HEK293T (cell line): ENCODE measurements around the gene HARS1.

Experiments
- CTCF ChIA-PET: fragments of 350-600 bp; formaldehyde crosslinking; extraction: SDS; loops from one replicate; lab custom pipeline; 2021; ENCODE audit warnings: antibody characterized with exemption, inconsistent platforms; lab: Yijun Ruan, JAX
- POLR2A ChIA-PET: fragments of 350-600 bp; formaldehyde crosslinking; extraction: SDS; loops from one replicate; lab custom pipeline; 2020; ENCODE audit warnings: antibody characterized with exemption, inconsistent platforms; lab: Yijun Ruan, JAX
- DNase-seq: peaks from one replicate; pipeline ENCODE4 v3.0.0; 2012; ENCODE audit warnings: mixed read lengths; ENCODE audit errors: extremely low spot score
- ARNT ChIP-seq: fragments of 450-650 bp; IDR thresholded peaks from 2 replicates; pipeline ENCODE4 v1.6.1; 2017; ENCODE audit warnings: mild to moderate bottlenecking
- BHLHE40 ChIP-seq: fragments of 450-650 bp; IDR thresholded peaks from 2 replicates; pipeline ENCODE4 v1.6.1; 2016; ENCODE audit warnings: mild to moderate bottlenecking, moderate library complexity, borderline replicate concordance
- CTBP1 ChIP-seq: fragments of 450-650 bp; IDR thresholded peaks from 2 replicates; pipeline ENCODE4 v1.6.1; 2016; ENCODE audit warnings: borderline replicate concordance
- ELF4 ChIP-seq: fragments of 450-650 bp; IDR thresholded peaks from 2 replicates; pipeline ENCODE4 v1.6.1; 2017; ENCODE audit warnings: antibody characterized with exemption
- FOXA1 ChIP-seq: fragments of 450-650 bp; IDR thresholded peaks from 2 replicates; pipeline ENCODE4 v1.6.1; 2016; ENCODE audit warnings: mild to moderate bottlenecking
- FOXK2 ChIP-seq: fragments of 450-650 bp; IDR thresholded peaks from 2 replicates; pipeline ENCODE4 v1.6.1; 2016; ENCODE audit warnings: mild to moderate bottlenecking
- FOXM1 ChIP-seq: fragments of 450-650 bp; IDR thresholded peaks from 2 replicates; pipeline ENCODE4 v1.6.1; 2017; ENCODE audit warnings: mild to moderate bottlenecking, borderline replicate concordance
- HDGF ChIP-seq: fragments of 450-650 bp; IDR thresholded peaks from 2 replicates; pipeline ENCODE4 v1.6.1; 2017; ENCODE audit warnings: antibody characterized with exemption, borderline replicate concordance
- L3MBTL2 ChIP-seq: fragments of 450-650 bp; conservative IDR thresholded peaks from 2 replicates; pipeline ENCODE4 v1.6.1; 2016; ENCODE audit warnings: mild to moderate bottlenecking
- LEF1 ChIP-seq: fragments of 450-650 bp; IDR thresholded peaks from 2 replicates; pipeline ENCODE4 v1.6.1; 2017; ENCODE audit warnings: mild to moderate bottlenecking, borderline replicate concordance
- NFRKB ChIP-seq: fragments of 450-650 bp; IDR thresholded peaks from 2 replicates; pipeline ENCODE4 v1.6.1; 2016; ENCODE audit warnings: mild to moderate bottlenecking, moderate library complexity
- SP1 ChIP-seq: fragments of 450-650 bp; IDR thresholded peaks from 2 replicates; pipeline ENCODE4 v1.6.1; 2017
- SUZ12 ChIP-seq: fragments of 450-650 bp; IDR thresholded peaks from 2 replicates; pipeline ENCODE4 v1.6.1; 2016; ENCODE audit warnings: mild to moderate bottlenecking
- TARDBP ChIP-seq: fragments of 450-650 bp; IDR thresholded peaks from 2 replicates; pipeline ENCODE4 v1.6.1; 2016
- ZNF384 ChIP-seq: fragments of 450-650 bp; IDR thresholded peaks from 2 replicates; pipeline ENCODE4 v1.6.1; 2016
- TF ChIP-seq, protein P1 (sequence below): fragments of 450-650 bp; IDR thresholded peaks from 2 replicates; pipeline ENCODE4 v1.6.1; 2016

Gene HARS1

DNA sequence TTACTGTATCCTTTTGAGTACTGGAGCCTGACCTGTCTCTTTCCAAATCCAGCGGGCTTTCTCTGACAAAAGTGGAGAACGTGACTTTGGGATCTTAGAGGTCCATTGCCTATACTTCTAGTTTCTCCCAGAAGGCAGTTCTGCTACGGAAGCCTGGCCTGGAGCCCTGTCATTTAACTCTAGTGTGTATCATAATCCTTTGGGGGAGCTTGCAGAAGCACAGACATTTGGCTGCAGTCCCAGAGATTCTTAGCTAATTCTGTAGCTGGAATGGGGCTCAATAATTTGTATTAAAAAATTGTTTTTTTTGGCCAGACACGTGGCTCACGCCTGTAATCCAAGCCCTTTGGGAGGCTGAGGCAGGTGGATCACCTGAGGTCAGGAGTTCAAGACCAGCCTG, 3.1 kb upstream of the HARS1 start:
- TF ChIP-seq, protein P1, sequence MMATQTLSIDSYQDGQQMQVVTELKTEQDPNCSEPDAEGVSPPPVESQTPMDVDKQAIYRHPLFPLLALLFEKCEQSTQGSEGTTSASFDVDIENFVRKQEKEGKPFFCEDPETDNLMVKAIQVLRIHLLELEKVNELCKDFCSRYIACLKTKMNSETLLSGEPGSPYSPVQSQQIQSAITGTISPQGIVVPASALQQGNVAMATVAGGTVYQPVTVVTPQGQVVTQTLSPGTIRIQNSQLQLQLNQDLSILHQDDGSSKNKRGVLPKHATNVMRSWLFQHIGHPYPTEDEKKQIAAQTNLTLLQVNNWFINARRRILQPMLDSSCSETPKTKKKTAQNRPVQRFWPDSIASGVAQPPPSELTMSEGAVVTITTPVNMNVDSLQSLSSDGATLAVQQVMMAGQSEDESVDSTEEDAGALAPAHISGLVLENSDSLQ = no peak
- TF ChIP-seq CTBP1 = no peak
- no peak for TF ChIP-seq NFRKB
- no peak for TF ChIP-seq ZNF384
- TF ChIP-seq FOXM1 = no peak
- no peak for TF ChIP-seq LEF1
- no peak for TF ChIP-seq FOXK2
- TF ChIP-seq FOXA1 = no peak
- no peak for DNase-seq
- CTCF ChIA-PET = interaction anchor here (1.3 kb wide), 1 partner anchor 17 kb away, joined by 5 read pairs; no protein-coding TSS in a partner anchor
- POLR2A ChIA-PET = interaction anchor here (1.0 kb wide), 1 partner anchor 47 kb away, joined by 3 read pairs; the partner anchor contains the start of genes IK and NDUFA2

GRCh38 chr5:140690376-140690932, 716 bp downstream of the HARS1 start:
- CTCF ChIA-PET = interaction anchor here (0.9 to 1.2 kb wide), 3 partner anchors 16 to 446 kb away, joined by 3 to 7 read pairs (median 3); no protein-coding TSS in a partner anchor
- TF ChIP-seq FOXK2 (no peak), HDGF (no peak), SUZ12 (no peak), BHLHE40 (no peak), FOXM1 (no peak)
- TF ChIP-seq, protein P1 = no peak
- POLR2A ChIA-PET = interaction anchor here (0.7 to 2.2 kb wide), 26 partner anchors 9 to 538 kb away, joined by 3 to 34 read pairs (median 6); partner anchors contain the start of genes ANKHD1, DND1, EIF4EBP3 and HBEGF
- no peak for DNase-seq

DNA sequence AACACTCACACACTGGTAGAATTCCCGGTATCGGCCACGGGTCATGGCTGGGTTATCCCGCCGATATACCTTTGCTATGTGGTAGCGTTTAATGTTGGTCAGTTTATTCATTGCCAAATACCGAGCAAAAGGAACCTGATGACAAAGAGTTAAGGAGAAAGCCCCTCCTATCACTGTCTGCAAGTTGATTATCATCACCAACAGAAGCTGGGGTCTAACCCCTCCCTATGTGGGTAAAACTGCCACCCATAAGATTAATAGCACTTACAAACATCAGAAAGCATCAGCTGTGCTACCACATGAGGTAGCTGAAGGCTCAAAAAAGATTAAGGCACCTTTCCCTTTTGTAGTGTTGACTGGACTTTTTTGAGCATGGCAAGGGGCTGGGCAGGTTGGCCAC, 12.2 kb downstream of the HARS1 start:
- DNase-seq = no peak
- ChIA-PET CTCF (no interaction called here), POLR2A (no interaction called here)
- TF ChIP-seq BHLHE40 (no peak), HDGF (no peak), ELF4 (no peak), CTBP1 (no peak), L3MBTL2 (no peak)

- POLR2A ChIA-PET = interaction anchor here (1.2 kb wide), 1 partner anchor 13 kb away, joined by 4 read pairs; the partner anchor contains the start of genes HARS1 and HARS2
- CTCF ChIA-PET = no interaction called here
- TF ChIP-seq SP1 = no peak
- no peak for TF ChIP-seq ELF4
- TF ChIP-seq TARDBP = no peak
- TF ChIP-seq L3MBTL2 = no peak
- TF ChIP-seq FOXM1 = no peak
- TF ChIP-seq LEF1 = no peak
- TF ChIP-seq FOXA1 = no peak
- TF ChIP-seq NFRKB = no peak
- TF ChIP-seq, protein P1 = no peak
- TF ChIP-seq HDGF = no peak
- no peak for TF ChIP-seq ARNT
- no peak for TF ChIP-seq SUZ12
- DNase-seq = no peak
Observed at GRCh38 chr5:140677947-140678346, 13.2 kb downstream of the HARS1 start.

- ChIA-PET POLR2A (interaction anchor here (0.9 to 1.6 kb wide), 5 partner anchors 11 to 1294 kb away, joined by 3 to 13 read pairs (median 6); partner anchors contain the start of genes HARS1, HARS2, IK and NDUFA2), CTCF (interaction anchor here (1.5 kb wide), 1 partner anchor 16 kb away, joined by 7 read pairs; the partner anchor contains the start of genes HARS1 and HARS2)
- TF ChIP-seq SUZ12 (no peak), ZNF384 (no peak), BHLHE40 (no peak), LEF1 (no peak), SP1 (no peak), FOXK2 (no peak), FOXA1 (no peak), CTBP1 (no peak), HDGF (no peak), NFRKB (no peak), ELF4 (no peak), FOXM1 (no peak)
- TF ChIP-seq, protein P1 = no peak
Observed at GRCh38 chr5:140674629-140675028, 16.5 kb downstream of the HARS1 start.

DNA sequence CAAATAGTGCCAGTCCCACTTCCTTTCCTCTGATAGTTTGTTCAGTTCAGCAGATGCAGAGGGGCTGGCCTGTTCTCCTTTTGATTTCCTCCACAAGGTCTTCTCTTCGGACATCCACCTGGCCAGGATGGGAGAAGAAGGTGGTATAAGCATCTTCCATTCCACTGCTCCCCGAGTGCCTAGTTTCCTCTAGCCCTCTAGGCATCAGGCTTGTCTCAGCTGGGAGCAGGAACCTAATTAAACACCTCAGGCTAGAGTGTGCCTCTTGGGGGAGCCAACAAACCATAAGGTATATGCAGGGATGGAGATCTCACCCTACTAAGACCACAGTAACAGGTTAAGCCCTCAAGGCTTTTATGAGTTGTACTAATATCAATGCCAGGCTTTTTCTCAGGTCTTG, 17.0 kb downstream of the HARS1 start:
- TF ChIP-seq SP1 = no peak
- no peak for TF ChIP-seq ARNT
- no peak for TF ChIP-seq HDGF
- no peak for TF ChIP-seq FOXK2
- TF ChIP-seq ELF4 = no peak
- TF ChIP-seq NFRKB = no peak
- TF ChIP-seq BHLHE40 = no peak
- no peak for TF ChIP-seq ZNF384
- TF ChIP-seq, protein P1 = no peak
- TF ChIP-seq LEF1 = no peak
- TF ChIP-seq SUZ12 = no peak
- no peak for TF ChIP-seq CTBP1
- TF ChIP-seq TARDBP = no peak
- ChIA-PET CTCF (interaction anchor here (1.5 kb wide), 1 partner anchor 17 kb away, joined by 7 read pairs; the partner anchor contains the start of genes HARS1 and HARS2), POLR2A (interaction anchor here (1.1 to 1.6 kb wide), 4 partner anchors 10 to 1295 kb away, joined by 3 to 13 read pairs (median 7); partner anchors contain the start of genes HARS1, HARS2, IK and NDUFA2)
- no peak for DNase-seq

More at GRCh38 chr5:140674629-140675028, 16.5 kb downstream of the HARS1 start:
- no peak for DNase-seq
